ENCODE results near the gene KXD1.
A peak's percentile ranks its signal among the peaks of the same experiment; 100 is the strongest.
"Not testable (repeated sequence)": the region's sequence is repeated elsewhere in the genome, so short reads cannot be mapped to it uniquely, and the experiment has no call there.

KXD1 gene

DNA sequence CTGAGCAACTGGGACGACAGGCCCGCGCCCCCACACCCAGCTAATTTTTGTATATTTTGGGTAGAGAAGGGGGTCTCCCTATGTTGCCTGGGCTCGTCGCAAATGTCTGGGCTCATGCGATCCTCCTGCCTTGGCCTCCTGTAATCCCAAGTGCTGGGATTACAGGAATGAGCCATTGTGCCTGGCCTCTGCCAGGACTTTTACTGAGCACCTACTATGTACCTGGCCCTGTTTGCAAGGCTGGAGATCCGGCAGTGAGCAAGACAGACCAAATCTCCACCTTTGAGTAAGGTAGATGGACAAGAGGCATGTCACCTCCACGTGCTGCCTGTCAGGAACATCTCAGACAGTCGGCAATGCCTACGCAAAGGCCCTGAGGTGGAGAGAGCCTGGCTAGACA lies 21.2 kb upstream of the KXD1 start:
- DNase-seq (ENCODE audit: low spot score), result no peak

DNA sequence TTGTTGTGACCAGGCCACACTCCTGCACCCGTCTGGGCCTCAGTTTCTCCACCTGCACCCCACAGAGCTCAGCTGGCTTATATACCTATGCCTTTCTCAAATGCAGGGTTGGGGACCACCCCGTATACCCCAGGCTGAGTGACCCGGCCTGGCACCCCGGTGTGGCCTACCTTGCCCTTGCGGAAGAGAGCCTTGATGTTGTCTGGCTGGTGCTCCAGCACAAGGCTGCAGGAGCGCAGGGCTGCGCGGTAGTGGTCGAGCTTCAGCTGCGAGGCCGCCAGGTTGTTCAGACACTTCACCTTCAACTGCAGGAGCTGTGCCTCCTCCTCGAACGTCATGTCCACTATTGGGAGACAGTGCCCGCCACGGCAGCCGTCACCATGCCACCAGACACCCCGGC lies 20.2 kb upstream of the KXD1 start:
- no peak for DNase-seq (ENCODE audit: low spot score)

DNA sequence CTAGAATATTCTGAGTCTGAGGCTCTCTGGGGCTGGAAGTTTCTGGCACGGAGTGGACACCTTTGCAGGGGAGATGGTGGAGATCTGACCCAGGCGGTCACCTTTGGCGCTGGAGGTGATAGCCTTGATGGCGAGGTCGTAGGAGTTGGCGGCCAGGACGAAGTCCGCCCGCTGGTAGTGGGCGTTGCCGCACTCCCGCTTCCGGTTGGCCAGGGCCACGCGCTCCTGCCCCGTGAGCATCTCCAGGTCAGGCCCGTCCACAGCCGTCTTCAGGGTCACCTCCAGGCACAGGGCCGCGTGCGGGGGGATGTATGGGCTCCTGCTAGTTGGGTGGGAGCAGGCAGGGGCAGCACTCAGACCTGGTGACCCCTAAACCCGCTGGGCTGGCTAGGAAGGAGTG lies 19.6 kb upstream of the KXD1 start:
- no peak for DNase-seq (ENCODE audit: low spot score)

DNA sequence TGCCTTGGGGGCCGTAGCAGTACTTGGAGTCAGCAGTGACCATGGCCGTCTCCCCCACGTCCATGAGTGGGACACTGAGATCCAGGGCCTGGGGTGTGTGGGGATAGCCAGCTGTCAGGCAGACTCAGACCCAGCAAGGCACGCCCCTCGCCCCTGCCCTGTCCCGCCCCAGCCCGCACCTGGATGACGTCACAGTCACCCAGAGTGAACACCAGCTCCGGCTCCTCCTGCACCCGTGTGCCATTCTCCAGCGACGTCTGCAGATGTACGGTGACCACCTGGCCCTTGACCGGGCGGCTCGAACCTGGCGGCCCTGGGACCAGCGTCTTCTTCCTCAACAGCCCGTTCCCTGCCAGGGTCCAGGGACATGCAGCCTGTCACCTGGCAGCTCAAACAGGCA lies 18.3 kb upstream of the KXD1 start:
- no peak for DNase-seq (ENCODE audit: low spot score)

DNA sequence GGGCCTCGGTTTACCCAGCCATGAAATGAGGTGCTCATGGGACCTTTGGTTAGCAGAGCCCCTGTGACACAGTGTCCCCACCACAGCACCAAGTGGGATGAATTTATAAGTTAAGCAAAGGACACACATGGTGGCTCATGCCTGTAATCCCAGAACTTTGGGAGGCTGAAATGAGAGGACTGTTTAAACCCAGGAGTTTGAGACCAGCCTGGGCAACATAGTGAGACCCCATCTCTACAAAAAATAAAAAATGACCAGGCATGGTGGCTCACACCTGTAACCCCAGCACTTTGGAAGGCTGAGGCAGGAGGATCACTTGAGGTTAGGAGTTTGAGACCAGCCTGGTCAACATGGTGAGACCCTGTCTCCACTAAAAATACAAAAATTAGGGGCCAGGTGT lies 17.5 kb upstream of the KXD1 start:
- DNase-seq (ENCODE audit: low spot score), result not testable (repeated sequence)

DNA sequence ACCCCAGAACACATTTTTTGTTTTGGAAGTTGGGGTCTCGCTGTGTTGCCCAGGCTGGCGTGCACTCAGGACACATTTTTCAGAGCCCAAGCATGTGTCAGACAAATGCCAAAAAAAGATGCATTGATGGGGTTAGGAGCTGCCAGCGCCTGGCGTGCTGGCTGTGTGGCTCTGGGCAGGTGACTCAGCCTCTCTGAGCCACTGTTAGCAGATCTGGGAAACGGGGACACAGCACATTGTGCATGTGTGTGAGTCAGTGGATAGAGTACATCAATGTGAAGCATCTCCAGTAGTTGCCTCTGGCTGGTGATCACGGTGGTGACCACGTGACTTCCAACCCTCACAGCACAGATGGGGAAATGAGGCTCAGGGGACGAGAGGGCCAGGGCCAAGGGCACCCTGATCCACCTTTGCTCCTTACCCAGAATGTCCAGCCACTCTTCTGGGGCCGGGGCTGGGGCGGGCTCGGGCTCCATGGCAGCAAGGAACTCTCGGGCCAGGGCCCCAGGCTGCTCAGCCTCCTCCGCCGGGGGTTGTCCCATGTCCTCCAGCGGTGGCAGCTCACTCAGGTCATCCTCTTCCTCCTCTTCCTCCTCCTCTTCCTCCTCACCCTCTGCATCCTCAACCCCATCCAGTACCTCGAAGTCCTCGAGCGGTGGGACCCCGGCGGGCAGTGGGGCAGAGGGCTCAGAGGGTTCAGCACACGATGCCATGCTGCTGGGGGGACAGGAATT lies 16.2 kb upstream of the KXD1 start:
- DNase-seq (ENCODE audit: low spot score), result no peak

DNA sequence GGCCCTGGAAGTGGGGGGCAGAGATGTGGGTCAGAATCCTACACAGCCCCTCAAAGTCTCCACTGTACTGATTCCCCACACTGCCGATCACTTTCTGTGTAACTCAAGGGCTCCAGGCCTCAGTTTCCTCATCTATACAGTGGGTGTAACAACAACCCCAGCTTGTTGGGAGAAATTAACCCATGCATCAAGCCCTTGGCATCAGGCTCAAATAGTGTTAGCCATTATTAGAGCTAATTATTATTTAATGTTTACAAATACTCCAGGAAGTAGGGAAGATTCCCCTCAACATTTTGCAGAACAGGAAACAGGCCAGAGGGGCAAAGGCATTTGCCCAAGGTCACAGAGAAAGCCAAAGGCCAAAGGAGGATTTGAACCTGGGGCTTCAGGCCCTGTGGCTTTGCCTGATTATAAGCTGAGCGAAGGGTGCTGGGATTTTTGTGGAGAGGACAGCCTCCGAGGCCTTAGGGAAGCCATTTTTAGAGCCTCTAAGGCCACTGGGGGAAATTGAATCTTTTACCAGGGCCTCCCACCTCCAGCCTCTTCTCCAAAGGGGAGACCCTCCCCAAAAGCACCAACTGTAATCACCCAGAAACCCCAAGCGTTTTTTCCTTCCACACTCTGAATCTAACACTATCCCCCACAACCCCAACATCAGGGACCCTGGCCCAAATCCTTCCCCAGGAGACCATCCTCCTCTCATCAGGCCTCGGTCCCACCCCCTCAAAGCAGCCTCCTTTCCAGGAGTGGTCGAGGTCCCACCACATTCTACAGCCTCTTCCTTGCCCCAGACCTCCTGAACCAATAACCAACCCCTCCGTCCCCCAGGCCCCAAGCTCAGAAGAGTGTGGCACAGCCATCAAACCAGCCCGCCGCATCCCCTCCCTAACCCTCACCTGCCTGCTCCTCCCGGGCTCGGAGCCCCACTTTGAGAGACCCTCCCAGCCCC lies 15.4 kb upstream of the KXD1 start:
- peak; percentile 59 for DNase-seq (ENCODE audit: low spot score)

DNA sequence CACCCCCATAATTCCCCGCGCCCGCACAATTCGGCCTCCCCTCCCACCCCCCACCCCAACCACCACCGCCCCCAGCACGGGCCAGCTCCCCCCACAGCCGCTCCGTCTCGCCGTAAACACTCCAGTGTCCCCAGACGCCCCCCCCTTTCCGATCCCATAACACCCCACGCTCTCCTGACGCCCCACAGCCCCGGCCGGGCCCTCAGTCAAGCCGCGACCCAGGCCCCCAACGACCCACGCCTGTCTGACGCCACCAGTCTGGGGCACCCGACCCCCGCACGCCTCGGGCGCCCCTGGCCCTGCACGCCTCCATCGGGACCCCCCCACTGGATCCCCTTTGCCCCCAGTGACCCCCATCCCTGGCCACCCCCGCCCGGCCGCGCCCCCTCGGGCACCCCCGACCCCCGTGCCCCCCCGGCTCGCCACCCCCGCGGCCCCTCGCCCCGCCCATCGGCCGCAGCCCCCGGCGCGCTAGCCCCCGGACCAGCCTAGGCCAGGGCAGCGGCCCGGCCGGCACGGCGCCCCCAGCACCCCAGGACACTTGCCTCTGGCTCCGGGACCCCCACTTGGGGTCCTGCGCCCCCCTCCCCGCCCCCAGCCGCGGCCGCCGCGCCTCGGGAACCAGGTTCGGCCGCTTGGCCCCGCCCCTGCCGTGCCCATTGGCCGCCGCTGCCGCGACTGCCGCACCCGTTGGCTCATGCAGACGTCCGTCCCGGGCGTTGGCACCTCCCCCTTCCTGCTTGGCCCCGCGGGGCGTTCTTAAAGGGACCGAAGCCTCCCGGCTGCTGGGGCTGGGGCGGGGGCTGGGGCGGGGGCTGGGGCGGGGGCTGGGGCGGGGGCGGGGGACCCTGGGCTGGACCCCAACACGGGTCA lies 14.5 kb upstream of the KXD1 start, which contains the start of gene FKBP8:
FKBP8 (minus strand) TSS at position 633 of the 873 bp plus-strand sequence. CDS start 1,603 bp downstream, outside the sequence.
- peak; percentile 93 for DNase-seq (ENCODE audit: low spot score)

DNA sequence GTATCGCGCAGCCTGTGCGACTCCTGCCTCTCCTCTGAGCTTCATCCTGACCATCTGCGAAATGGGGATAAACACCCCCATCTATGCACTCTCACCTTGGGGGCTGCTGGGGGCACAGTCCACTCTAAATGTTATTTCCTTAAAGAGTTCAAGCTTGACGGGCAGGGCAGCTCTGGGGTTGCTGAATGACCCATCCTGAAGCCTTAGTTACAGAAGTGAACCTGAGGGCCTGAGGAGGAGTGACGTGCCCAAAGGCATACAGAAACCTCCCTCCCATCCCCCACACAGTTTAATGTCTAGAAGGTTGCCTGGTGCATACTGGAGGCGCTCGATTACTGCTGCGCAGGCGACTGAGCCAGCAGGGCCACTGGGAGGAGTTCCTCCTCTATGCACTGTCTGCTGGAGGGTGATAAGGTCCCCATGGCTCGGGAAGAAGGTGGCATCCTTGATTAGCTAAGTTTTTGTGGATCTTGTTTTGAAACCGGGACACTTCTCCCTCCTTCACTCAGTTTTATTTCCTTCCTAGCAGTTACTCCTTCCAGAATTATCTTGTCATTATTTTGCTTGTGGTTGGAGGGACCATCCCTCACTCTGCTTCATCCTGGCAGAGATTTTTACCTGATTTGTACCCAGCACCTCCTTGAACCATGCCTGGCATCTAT lies 13.7 kb upstream of the KXD1 start:
- DNase-seq (ENCODE audit: low spot score), result peak; percentile 62

DNA sequence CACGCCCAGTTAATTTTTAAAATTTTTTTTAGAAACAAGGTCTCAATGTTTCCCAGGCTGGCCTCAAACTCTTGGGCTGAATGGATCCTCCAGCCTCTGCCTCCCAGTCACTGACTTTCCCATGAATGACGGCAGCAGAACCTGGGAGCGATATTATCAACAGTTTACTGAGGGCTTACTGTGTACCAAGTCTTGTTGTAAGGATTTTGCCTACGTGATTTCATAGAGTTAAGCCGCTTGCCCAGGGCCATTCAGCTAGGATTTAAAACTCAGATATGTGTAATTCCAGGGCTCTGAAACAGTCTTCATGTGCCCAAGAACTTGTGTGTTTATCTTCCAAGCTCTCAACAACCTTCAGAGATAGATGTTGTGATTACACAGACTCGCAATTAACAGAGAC lies 6.0 kb upstream of the KXD1 start:
- no peak for DNase-seq (ENCODE audit: low spot score)

DNA sequence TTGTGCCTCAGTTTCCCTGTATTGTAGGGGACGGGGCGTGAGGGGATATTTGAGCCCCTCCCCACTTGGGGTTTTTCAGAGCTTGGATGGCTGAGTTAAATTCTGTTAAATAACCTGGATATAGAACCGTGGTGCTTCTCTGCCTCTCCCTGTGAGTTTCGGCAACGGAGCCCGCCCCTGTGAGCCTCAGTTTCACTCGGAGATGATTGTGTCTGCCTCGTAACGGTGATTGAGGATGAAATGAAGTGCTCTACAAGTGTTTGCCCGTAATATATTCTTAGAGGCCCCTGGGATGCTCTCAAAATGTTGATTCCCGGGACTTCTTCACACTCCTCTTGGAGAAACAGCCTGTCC lies 509 bp downstream of the KXD1 start:
- no peak for DNase-seq (ENCODE audit: low spot score)

DNA sequence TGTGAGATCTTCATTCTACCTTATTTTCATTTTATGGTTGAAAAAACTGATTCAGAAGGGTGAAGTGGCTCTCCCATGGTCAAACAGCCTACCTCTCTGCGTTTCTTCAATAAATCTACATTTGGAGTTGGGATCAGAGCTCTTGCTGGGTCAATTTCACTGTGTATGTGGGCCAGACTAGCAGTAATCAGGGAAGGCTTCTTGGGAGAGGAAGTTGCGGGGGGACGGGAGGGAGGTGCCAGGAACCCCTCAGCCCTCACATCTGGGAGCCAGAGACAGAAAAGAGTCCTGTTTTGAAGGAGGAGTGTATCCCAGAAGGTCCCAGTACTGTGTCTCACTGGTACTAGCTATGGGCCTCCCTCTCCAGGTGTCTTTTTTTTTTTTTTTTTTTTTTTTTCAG lies 934 bp downstream of the KXD1 start:
- no peak for DNase-seq (ENCODE audit: low spot score)

DNA sequence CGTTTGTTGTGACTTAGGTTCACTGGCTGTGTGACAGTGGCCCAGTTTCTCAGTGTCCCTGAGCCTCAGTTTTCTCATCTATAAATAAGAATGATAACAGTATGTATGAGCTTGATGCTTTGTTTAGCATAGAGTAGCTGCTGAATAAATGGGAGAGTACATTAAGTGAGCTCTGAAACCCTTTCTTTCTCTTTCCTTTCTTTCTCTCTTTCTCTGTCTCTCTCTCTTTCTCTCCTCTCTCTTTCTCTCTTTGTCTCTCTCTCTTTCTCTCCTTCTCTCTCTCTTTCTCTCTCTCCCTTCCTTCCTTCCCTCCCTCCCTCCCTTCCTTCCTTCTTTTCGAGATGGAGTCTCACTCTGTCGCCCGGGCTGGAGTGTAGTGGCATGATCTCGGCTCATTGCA lies 2.0 kb downstream of the KXD1 start:
- no peak for DNase-seq (ENCODE audit: low spot score)

DNA sequence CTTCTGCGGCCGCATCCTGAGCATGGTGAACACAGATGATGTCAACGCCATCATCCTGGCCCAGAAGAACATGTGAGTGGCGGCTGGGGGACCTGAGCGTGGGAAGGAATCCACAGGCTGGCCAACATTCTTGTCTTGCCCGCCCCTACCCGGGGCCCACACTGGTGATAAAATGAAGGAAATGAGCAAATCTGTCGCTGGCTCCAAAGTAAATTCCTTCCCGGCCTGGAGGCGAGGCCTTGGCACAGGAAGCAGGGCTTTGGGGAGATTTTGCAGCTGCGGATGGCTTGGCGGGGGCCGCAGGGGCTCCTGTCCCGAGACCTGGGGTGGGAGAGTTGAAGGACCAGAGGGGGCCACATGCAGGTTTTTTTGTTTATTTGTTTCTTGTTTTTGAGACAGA lies 4.4 kb downstream of the KXD1 start:
- DNase-seq (ENCODE audit: low spot score), result no peak

DNA sequence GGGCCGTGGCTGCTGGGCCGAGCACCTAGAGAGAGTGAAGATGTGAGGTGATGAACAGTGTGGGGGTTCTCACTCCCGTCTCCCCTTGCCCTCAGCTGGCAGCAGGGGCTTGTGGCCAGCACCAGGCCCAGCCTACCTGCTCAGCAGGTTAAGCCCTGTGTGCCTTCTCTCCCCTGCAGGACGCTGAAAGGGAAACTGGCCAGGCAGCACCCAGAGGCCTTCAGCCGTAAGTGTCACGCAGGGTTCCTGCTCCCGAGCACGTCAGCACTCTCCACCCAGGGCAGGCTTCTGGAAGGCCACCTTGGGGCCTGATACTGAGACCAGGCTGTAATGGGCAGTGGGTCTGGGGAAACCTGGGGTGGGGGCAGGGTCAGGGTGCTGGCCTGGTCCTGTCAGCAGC lies 9.3 kb downstream of the KXD1 start:
- no peak for DNase-seq (ENCODE audit: low spot score)

DNA sequence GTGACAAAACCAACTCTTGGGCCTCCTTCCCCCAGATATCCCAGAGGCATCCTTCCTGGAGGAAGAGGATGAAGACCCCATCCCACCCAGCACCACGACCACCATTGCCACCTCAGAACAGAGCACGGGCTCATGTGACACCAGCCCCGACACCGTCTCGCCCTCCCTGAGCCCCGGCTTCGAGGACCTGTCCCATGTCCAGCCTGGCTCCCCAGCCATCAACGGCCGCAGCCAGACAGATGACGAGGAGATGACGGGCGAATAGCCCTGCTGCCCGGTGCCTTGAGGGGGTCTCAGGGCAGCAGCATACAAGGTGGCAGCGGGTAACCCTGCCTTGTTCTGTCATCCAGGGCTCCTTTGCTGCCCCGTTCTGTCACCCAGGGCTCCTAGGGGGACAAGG lies 10.7 kb downstream of the KXD1 start:
- no peak for DNase-seq (ENCODE audit: low spot score)

DNA sequence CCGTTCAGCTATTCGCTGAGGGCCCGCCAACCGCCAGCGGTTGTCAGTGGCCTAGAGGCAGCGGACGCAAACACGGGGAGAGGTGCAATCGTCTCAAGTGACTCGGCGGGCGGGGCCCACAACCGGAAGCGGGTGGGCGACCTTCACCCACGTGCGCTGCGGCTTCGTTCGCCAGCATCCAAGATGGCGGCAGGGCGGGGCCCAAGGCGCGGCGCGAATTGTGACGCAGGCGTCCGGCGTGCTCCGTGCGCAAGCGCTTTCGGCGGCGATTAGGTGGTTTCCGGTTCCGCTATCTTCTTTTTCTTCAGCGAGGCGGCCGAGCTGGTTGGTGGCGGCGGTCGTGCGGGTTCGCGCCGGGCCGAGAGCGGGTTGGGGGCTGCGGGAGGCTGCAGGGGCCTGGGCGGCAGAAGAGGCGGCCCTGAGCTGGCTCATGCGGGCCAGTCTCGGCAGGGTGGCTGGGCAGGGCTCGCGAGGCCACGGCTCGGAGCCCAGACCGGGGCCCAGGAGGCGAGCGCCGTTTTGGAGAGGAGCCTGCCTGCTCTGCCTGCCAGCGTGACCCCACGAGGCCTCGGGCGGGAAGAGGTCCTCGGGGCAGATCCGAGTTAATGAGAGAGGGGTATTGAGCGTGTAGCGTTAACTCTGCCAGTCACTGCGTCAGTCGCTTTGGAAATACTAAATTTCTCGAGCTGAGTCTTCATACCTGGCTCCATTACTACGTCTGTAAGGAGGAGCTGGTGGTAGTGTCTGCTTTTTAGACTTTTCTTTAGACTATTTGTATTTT lies 14.1 kb downstream of the KXD1 start, which contains the start of gene UBA52:
UBA52 (plus strand) TSS at position 294 of the 781 bp plus-strand sequence. CDS start 1,444 bp downstream, outside the sequence.
- DNase-seq (ENCODE audit: low spot score), result peak; percentile 99

DNA sequence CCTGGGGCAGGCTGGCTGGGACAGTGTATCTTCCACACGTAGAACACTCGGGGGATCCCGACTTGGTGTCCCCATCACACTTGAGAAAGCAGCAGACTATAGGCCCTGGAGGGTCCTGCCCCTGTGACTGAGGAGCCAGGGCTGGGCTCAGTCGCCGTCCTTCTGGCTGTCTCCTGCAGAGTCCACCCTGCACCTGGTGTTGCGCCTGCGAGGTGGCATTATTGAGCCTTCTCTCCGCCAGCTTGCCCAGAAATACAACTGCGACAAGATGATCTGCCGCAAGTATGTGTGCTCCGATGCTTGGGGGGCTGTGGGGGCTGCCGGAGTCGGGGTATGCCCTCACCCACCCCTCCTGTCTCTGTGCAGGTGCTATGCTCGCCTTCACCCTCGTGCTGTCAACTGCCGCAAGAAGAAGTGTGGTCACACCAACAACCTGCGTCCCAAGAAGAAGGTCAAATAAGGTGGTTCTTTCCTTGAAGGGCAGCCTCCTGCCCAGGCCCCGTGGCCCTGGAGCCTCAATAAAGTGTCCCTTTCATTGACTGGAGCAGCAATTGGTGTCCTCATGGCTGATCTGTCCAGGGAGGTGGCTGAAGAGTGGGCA lies 17.1 kb downstream of the KXD1 start:
- no peak for DNase-seq (ENCODE audit: low spot score)

DNA sequence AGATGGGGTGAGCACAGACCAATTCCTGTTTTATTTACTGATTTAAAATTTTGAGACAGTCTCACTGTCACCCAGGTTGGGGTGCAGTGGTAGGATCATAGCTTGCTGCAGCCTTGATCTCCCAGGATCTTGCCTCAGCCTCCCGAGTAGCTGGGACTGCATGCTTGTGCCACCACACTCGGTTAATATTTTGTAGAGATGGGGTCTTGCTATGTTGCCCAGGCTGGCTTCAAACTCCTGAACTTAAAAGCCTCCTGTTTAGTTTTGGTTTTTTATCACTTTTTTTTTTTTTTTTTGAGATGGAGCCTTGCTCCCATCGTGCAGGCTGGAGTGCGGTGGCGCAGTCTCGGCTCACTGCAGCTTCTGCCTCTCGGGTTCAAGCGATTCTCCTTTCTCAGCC lies 18.7 kb downstream of the KXD1 start:
- no peak for DNase-seq (ENCODE audit: low spot score)

DNA sequence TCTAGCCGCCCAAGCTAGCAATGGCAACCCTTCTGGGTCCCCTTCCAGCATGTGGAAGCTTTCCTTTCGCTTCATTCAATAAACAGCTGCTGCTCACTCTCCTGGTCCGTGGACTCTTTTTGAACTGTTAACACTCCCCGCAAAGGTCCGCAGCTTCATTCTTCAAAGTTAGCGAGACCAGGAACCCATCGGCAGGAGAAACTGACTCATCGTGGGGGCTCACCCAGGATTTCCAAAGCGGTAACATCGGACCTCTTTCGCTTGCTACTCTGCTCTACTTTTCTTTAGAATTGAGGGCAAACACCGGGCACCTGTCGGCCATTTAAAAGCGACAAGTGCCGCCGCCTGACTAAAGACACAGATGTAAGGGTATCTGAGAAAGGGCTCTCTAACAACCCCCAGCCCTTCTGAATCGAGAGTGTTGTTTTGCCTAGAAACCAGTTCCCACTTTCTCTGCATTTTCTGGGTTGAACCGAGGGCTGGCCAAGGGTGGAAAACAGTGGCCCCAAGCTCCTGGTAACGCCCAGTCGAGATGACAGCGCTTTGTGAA lies 19.8 kb downstream of the KXD1 start:
- DNase-seq (ENCODE audit: low spot score), result no peak

All from ecto neural progenitor cell (in vitro differentiated cells).